Endodermal cell (in vitro differentiated cells): ENCODE measurements around the gene PLAC8L1. TPM values are rescaled to one million over a fixed set of nuclear protein-coding genes. Genes with fewer than 3 reads are reported as not detected.
A peak's percentile ranks its signal among the peaks of the same experiment; 100 is the strongest.

ENCODE experiments used
- DNase-seq: peaks from one replicate; pipeline ENCODE4 v3.0.0-alpha.2; 2017
- H3K27ac ChIP-seq: 2 replicates; pipeline ENCODE4 v1.5.1; 2013; ENCODE audit warnings: mild to moderate bottlenecking, low read depth, low read length, moderate library complexity
- H3K27me3 ChIP-seq: 2 replicates; pipeline ENCODE4 v1.6.1; 2013; ENCODE audit warnings: mild to moderate bottlenecking, low read length, moderate library complexity; ENCODE audit not compliant: insufficient read depth, control insufficient read depth, poor library complexity, severe bottlenecking
- H3K36me3 ChIP-seq: 2 replicates; pipeline ENCODE4 v1.7.0; 2013; ENCODE audit warnings: mild to moderate bottlenecking, low read length, moderate library complexity; ENCODE audit not compliant: control insufficient read depth, insufficient read depth
- H3K4me1 ChIP-seq: one replicate; pipeline ENCODE4 v1.7.0; 2013; ENCODE audit warnings: low read length; ENCODE audit not compliant: control insufficient read depth, insufficient read depth
- H3K4me3 ChIP-seq: 2 replicates; pipeline ENCODE4 v1.5.1; 2013; ENCODE audit warnings: mild to moderate bottlenecking, low read length, moderate library complexity
- H3K9ac ChIP-seq: 2 replicates; pipeline ENCODE4 v1.6.1; 2013; ENCODE audit warnings: mild to moderate bottlenecking, low read length, moderate library complexity; ENCODE audit not compliant: poor library complexity, severe bottlenecking; ENCODE audit errors: extremely low read depth
- H3K9me3 ChIP-seq: 2 replicates; pipeline ENCODE4 v1.6.1; 2013; ENCODE audit warnings: mild to moderate bottlenecking, low read length, moderate library complexity; ENCODE audit not compliant: control insufficient read depth
- H3K27ac Mint-ChIP-seq: 2 replicates; pipeline ENCODE4 v1.8.0; 2020; ENCODE audit warnings: mixed read lengths
- H3K27me3 Mint-ChIP-seq: 2 replicates; pipeline ENCODE4 v1.8.0; 2021; ENCODE audit warnings: mild to moderate bottlenecking, mixed read lengths; ENCODE audit not compliant: insufficient read depth
- H3K36me3 Mint-ChIP-seq: 2 replicates; pipeline ENCODE4 v1.8.0; 2020; ENCODE audit warnings: low read depth, mixed read lengths
- H3K4me1 Mint-ChIP-seq: 2 replicates; pipeline ENCODE4 v1.8.0; 2020; ENCODE audit warnings: mixed read lengths
- H3K4me3 Mint-ChIP-seq: 2 replicates; pipeline ENCODE4 v1.8.0; 2020; ENCODE audit warnings: mild to moderate bottlenecking, moderate library complexity, mixed read lengths
- H3K9me3 Mint-ChIP-seq: 2 replicates; pipeline ENCODE4 v1.8.0; 2020; ENCODE audit warnings: mild to moderate bottlenecking, mixed read lengths
- CTCF ChIP-seq: fragments of 200-600 bp; sonication (generic); conservative IDR thresholded peaks from 2 replicates; pipeline ENCODE4 v1.5.0; 2021; ENCODE audit warnings: antibody characterized with exemption, mild to moderate bottlenecking
- WGBS, 2 experiments: methylation state at CpG; one replicate each; pipeline versions ENCODE4 v1.1.5 to v1.1.7; 2013; ENCODE audit warnings: missing lambda C conversion rate in 2 of 2, mixed read lengths in 1 of 2; ENCODE audit not compliant: insufficient coverage in 1 of 2, insufficient read length in 1 of 2; 5-methylcytosine and 5-hydroxymethylcytosine counted together
- total RNA-seq, 2 donors: library from RNA; stranded (reverse); fragmentation: NEBNext Ultra II Directional in 1 of 2; extraction: Animal tissue kit (Norgen Biotek cat#: 25700) in 1 of 2; gene quantifications; 2 replicates in 1 of 2; 3 replicates in 1 of 2; pipeline ENCODE4 v1.2.1, GENCODE V29; 2021

The PLAC8L1 gene
- total RNA-seq, 2 donors from 2014 or later, result 1.00 to 1.5 TPM

DNA sequence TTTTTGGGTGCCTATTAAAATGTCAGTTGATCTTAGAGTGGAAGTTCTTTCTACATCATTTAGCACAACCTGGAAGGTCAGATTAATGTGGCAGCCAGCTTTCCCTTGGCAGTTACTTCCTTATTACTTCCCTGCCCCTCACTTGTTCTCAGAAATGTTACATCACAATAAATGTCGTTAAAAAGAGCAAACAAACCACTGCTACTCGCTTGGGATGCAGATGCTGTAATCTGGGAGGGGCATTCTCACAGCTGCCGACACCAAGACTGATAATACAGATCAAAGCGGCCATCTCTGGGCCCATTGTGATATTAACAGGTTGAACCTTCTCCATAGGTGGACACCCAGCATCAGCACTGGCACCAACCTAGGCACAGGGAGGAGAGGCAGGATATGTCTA lies 29.3 kb downstream of the PLAC8L1 start:
- H3K4me1 Mint-ChIP-seq, result peaks cover 34% of the 10 kb centered on the region
- Histone ChIP-seq H3K9me3 (no peaks in the 10 kb centered on the region), H3K4me1 (no peaks in the 10 kb centered on the region), H3K4me3 (no peak overlapping the region), H3K36me3 (no peaks in the 10 kb centered on the region), H3K9ac (no peak overlapping the region), H3K27me3 (no peaks in the 10 kb centered on the region), H3K27ac (no peak overlapping the region)
- no peaks in the 10 kb centered on the region for H3K36me3 Mint-ChIP-seq
- no peak for DNase-seq
- WGBS, 2 experiments, result 30 to 45% methylated on average over 3 to 4 of the region's 4 CpGs
- no peak for TF ChIP-seq CTCF
- H3K27ac Mint-ChIP-seq, result no peak overlapping the region
- no peak overlapping the region for H3K4me3 Mint-ChIP-seq
- H3K27me3 Mint-ChIP-seq, result peaks cover 9% of the 10 kb centered on the region
- no peaks in the 10 kb centered on the region for H3K9me3 Mint-ChIP-seq

DNA sequence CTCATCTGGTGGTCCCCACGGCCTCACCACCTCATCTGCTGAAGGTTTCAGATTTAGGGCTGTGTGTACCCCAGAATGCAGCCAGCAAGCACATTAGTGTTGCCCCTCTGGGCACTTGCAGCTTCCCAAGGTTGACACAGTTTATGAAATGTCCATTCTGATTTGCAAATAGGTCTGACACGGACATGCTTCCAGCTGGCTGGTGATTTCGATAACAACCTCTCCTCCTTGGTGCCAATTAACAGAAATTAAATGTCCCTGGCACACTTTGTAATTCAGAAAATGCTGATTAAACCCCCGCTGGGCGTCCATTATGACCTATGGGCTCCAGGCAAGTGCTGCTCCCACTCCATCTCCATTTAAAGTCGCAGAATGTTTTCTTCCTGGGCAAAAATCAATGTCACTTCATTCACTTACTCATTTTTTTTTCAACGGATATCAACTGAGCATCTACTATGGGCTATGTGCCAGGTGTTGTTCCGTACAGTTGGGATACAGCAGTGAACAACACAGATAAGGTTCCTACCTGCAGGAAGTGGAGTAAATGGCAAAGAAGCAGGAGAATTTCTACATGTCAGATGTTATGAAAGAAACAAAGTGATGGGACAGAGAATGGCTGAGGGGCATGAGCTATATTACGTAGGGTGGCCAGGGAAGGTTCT lies 32.0 kb downstream of the PLAC8L1 start:
- TF ChIP-seq CTCF, result no peak
- peak overlapping the region; percentile 1 for H3K4me3 Mint-ChIP-seq
- H3K4me1 ChIP-seq, result no peaks in the 10 kb centered on the region
- peaks cover 26% of the 10 kb centered on the region for H3K4me1 Mint-ChIP-seq
- no peaks in the 10 kb centered on the region for H3K36me3 Mint-ChIP-seq
- H3K9me3 ChIP-seq, result no peaks in the 10 kb centered on the region
- peak; percentile 87 for DNase-seq
- WGBS, 2 experiments, result 36 to 47% methylated on average over 8 to 9 of the region's 9 CpGs
- no peak overlapping the region for H3K4me3 ChIP-seq
- peaks cover 27% of the 10 kb centered on the region for H3K27me3 Mint-ChIP-seq
- no peaks in the 10 kb centered on the region for H3K27me3 ChIP-seq
- H3K27ac Mint-ChIP-seq, result no peak overlapping the region
- no peaks in the 10 kb centered on the region for H3K36me3 ChIP-seq
- H3K9me3 Mint-ChIP-seq, result no peaks in the 10 kb centered on the region
- no peak overlapping the region for H3K27ac ChIP-seq
- H3K9ac ChIP-seq, result no peak overlapping the region

- no peaks in the 10 kb centered on the region for H3K36me3 Mint-ChIP-seq
- no peak overlapping the region for H3K27ac Mint-ChIP-seq
- 63 to 92% methylated on average over 2 of the region's 2 CpGs for WGBS, 2 experiments
Measured at GRCh38 chr5:146072595-146072994, 32.8 kb downstream of the PLAC8L1 start.

More at GRCh38 chr5:146072595-146072994, 32.8 kb downstream of the PLAC8L1 start:
- Mint-ChIP-seq H3K9me3 (no peaks in the 10 kb centered on the region), H3K27me3 (peaks cover 30% of the 10 kb centered on the region), H3K4me1 (peaks cover 25% of the 10 kb centered on the region), H3K4me3 (no peak overlapping the region)
- no peak for TF ChIP-seq CTCF
- Histone ChIP-seq H3K4me1 (no peaks in the 10 kb centered on the region), H3K36me3 (no peaks in the 10 kb centered on the region), H3K9ac (no peak overlapping the region), H3K9me3 (no peaks in the 10 kb centered on the region), H3K27me3 (no peaks in the 10 kb centered on the region), H3K27ac (no peak overlapping the region), H3K4me3 (no peak overlapping the region)
- DNase-seq, result peak; percentile 63
